GM12874 (cell line): Measurements from ENCODE around the gene GATAD2B.

Source experiments
- CTCF ChIP-seq: IDR thresholded peaks from 2 replicates; pipeline ENCODE4 v1.5.1; 2011; ENCODE audit warnings: low read depth, mild to moderate bottlenecking, control low read depth, low read length, moderate library complexity; ENCODE audit not compliant: insufficient read depth

The GATAD2B gene

GRCh38 chr1:153827168-153827964 is 95.4 kb downstream of the GATAD2B start:
- TF ChIP-seq CTCF = no peak

GRCh38 chr1:153818876-153819275 is 103.9 kb downstream of the GATAD2B start:
- no peak for TF ChIP-seq CTCF

- no peak for TF ChIP-seq CTCF
Measured at GRCh38 chr1:153816283-153816889, 106.4 kb downstream of the GATAD2B start.

GRCh38 chr1:153805886-153806719 is 116.7 kb downstream of the GATAD2B start:
- TF ChIP-seq CTCF = no peak

- TF ChIP-seq CTCF = no peak
Measured at GRCh38 chr1:153805042-153805745, 117.6 kb downstream of the GATAD2B start.

- TF ChIP-seq CTCF = no peak
Measured at GRCh38 chr1:153804112-153804511, 118.7 kb downstream of the GATAD2B start.
